SK-N-SH (cell line): ENCODE results near the gene AP1AR. TPM values are rescaled to one million over a fixed set of nuclear protein-coding genes. Genes with fewer than 3 reads are reported as not detected.

Experiments used
- CTCF ChIA-PET: fragments of 300-600, 350-600 bp; formaldehyde crosslinking; extraction: SDS; loops from one replicate; lab custom pipeline; 2021; lab: Yijun Ruan, JAX
- POLR2A ChIA-PET: fragments of 350-600 bp; sonication (Branson Sonifier 250); formaldehyde crosslinking; extraction: SDS; loops from one replicate; lab custom pipeline; 2020; ENCODE audit warnings: antibody characterized with exemption, inconsistent platforms; lab: Yijun Ruan, JAX
- DNase-seq: peaks from one replicate; pipeline ENCODE4 v3.0.0; 2012
- H2AFZ ChIP-seq: fragments of 200-600 bp; sonication (generic); 2 replicates; pipeline ENCODE4 v1.8.1; 2016; ENCODE audit warnings: antibody characterized with exemption, mild to moderate bottlenecking, low read depth
- H3F3A ChIP-seq: fragments of 200-600 bp; sonication (generic); replicated peaks from 2 replicates; pipeline ENCODE3; 2016; ENCODE audit warnings: antibody characterized with exemption, mild to moderate bottlenecking; ENCODE audit not compliant: insufficient read depth
- H3K27ac ChIP-seq, 2 experiments: fragments of 200-500 bp in 1 of 2; fragments of 200-600 bp in 1 of 2; sonication (Bioruptor generic) in 1 of 2; sonication (generic), shearing (Covaris generic) in 1 of 2; 2 replicates each; pipeline versions ENCODE4 v1.5.1 to v1.6.1; 2014 to 2016; ENCODE audit warnings: low read depth in 2 of 2, inconsistent platforms in 1 of 2, low read length in 1 of 2, mild to moderate bottlenecking in 1 of 2, mixed read lengths in 1 of 2
- H3K27me3 ChIP-seq: fragments of 200-600 bp; sonication (generic), shearing (Covaris generic); 2 replicates; pipeline ENCODE4 v1.6.1; 2016; ENCODE audit warnings: mixed run types; ENCODE audit not compliant: insufficient read depth
- H3K36me3 ChIP-seq, 2 experiments: fragments of 200-500 bp in 1 of 2; fragments of 200-600 bp in 1 of 2; sonication (Bioruptor generic) in 1 of 2; sonication (generic) in 1 of 2; replicated peaks in 1 of 2; 2 replicates each; pipeline versions ENCODE3 to v1.5.1; 2014 to 2016; ENCODE audit warnings: low read length in 1 of 2, mild to moderate bottlenecking in 1 of 2; ENCODE audit not compliant: insufficient read depth in 2 of 2, control insufficient read depth in 1 of 2
- H3K4me1 ChIP-seq, 2 experiments: fragments of 200-500 bp in 1 of 2; fragments of 200-600 bp in 1 of 2; sonication (Bioruptor generic) in 1 of 2; sonication (generic), shearing (Covaris generic) in 1 of 2; 2 replicates each; pipeline versions ENCODE4 v1.5.1 to v1.6.1; 2014 to 2016; ENCODE audit warnings: low read depth in 1 of 2, low read length in 1 of 2, mixed run types in 1 of 2; ENCODE audit not compliant: insufficient read depth in 2 of 2, control insufficient read depth in 1 of 2
- H3K4me2 ChIP-seq: fragments of 200-600 bp; sonication (generic), shearing (Covaris generic); 2 replicates; pipeline ENCODE4 v1.6.1; 2017; ENCODE audit warnings: mixed run types
- H3K4me3 ChIP-seq, 2 experiments: fragments of 200-500 bp in 1 of 2; fragments of 200-600 bp in 1 of 2; sonication (Bioruptor generic) in 1 of 2; sonication (generic), shearing (Covaris generic) in 1 of 2; 2 replicates each; pipeline versions ENCODE4 v1.5.1 to v1.8.1; 2014 to 2016; ENCODE audit warnings: low read depth in 2 of 2, inconsistent platforms in 1 of 2, low read length in 1 of 2, mild to moderate bottlenecking in 1 of 2, mixed read lengths in 1 of 2, moderate library complexity in 1 of 2
- H3K79me2 ChIP-seq: fragments of 200-600 bp; sonication (generic); 2 replicates; pipeline ENCODE4 v1.8.1; 2017; ENCODE audit warnings: mild to moderate bottlenecking; ENCODE audit not compliant: insufficient read depth
- H3K9ac ChIP-seq: fragments of 200-600 bp; sonication (generic); 2 replicates; pipeline ENCODE4 v1.6.1; 2017; ENCODE audit warnings: mixed run types
- H3K9me2 ChIP-seq: fragments of 200-600 bp; sonication (generic); 2 replicates; pipeline ENCODE4 v1.6.1; 2017; ENCODE audit warnings: mixed run types
- H3K9me3 ChIP-seq: fragments of 200-600 bp; sonication (generic); 2 replicates; pipeline ENCODE4 v1.6.1; 2017; ENCODE audit warnings: mixed run types, mild to moderate bottlenecking, moderate library complexity
- H4K20me1 ChIP-seq: fragments of 200-600 bp; sonication (generic); 2 replicates; pipeline ENCODE4 v1.6.1; 2017; ENCODE audit warnings: mild to moderate bottlenecking, mixed run types; ENCODE audit not compliant: insufficient read depth
- CTCF ChIP-seq: fragments of 200-600 bp; sonication (generic); IDR thresholded peaks from 2 replicates; pipeline ENCODE4 v1.6.1; 2017; ENCODE audit warnings: antibody characterized with exemption, mild to moderate bottlenecking, moderate library complexity
- GABPA ChIP-seq: IDR thresholded peaks from 2 replicates; pipeline ENCODE4 v1.4.0; 2012; ENCODE audit warnings: low read depth, mild to moderate bottlenecking
- RAD21 ChIP-seq: IDR thresholded peaks from 2 replicates; pipeline ENCODE4 v1.6.1; 2012; ENCODE audit warnings: mild to moderate bottlenecking, low read length
- RCOR1 ChIP-seq: fragments of 150-350 bp; IDR thresholded peaks from 2 replicates; pipeline ENCODE4 v1.6.1; 2017; ENCODE audit warnings: antibody characterized with exemption, low read length
- RFX5 ChIP-seq: IDR thresholded peaks from 2 replicates; pipeline ENCODE4 v1.6.1; 2012; ENCODE audit warnings: mild to moderate bottlenecking, improper control_type of control experiment, low read length
- SMC3 ChIP-seq: IDR thresholded peaks from 2 replicates; pipeline ENCODE4 v1.6.1; 2012; ENCODE audit warnings: low read depth, low read length, improper control_type of control experiment
- USF1 ChIP-seq: IDR thresholded peaks from 2 replicates; pipeline ENCODE4 v1.4.0; 2012; ENCODE audit warnings: low read depth, borderline replicate concordance
- WGBS: methylation state at CpG from one replicate; pipeline ENCODE4 v1.1.6; 2017; ENCODE audit warnings: low lambda C conversion rate; 5-methylcytosine and 5-hydroxymethylcytosine counted together
- polyA plus RNA-seq, 3 experiments: library from polyadenylated mRNA; depleted of rRNA; stranded (reverse); fragments of >200 nt; gene quantifications; 2 replicates each; pipeline ENCODE4 v1.2.3, GENCODE V29; 2012
- TF ChIP-seq, protein P1 (sequence below): fragments of 150-350 bp; IDR thresholded peaks from 2 replicates; pipeline ENCODE4 v1.6.1; 2017; ENCODE audit warnings: antibody characterized with exemption, low read length, low read depth, borderline replicate concordance

The AP1AR gene
- polyA plus RNA-seq, 1 of the 3 experiments (the other 2 are of a cell fraction): 8.5 TPM

GRCh38 chr4:112185740-112186670 lies 45.6 kb upstream of the AP1AR start:
- no peaks in the 10 kb centered on the region for H4K20me1 ChIP-seq
- CTCF ChIA-PET: interaction anchor here (1.1 kb wide), 1 partner anchor 12 kb away, joined by 3 read pairs; no protein-coding TSS in a partner anchor
- peaks cover 0 to 3% of the 10 kb centered on the region in 2 experiments for H3K36me3 ChIP-seq
- no peaks in the 10 kb centered on the region for H3K27me3 ChIP-seq
- no peak overlapping the region for H2AFZ ChIP-seq
- no peaks in the 10 kb centered on the region for H3K9me3 ChIP-seq
- H3K4me2 ChIP-seq: no peak overlapping the region
- no peak for TF ChIP-seq RFX5
- no peak for TF ChIP-seq USF1
- TF ChIP-seq SMC3: no peak
- no peak for TF ChIP-seq GABPA
- POLR2A ChIA-PET: no interaction called here
- H3K4me1 ChIP-seq: no peaks in the 10 kb centered on the region; a peak in 2 of 4 replicates
- WGBS: 91% methylated on average over 8 of the region's 8 CpGs
- no peak overlapping the region for H3K4me3 ChIP-seq
- H3K9me2 ChIP-seq: no peaks in the 10 kb centered on the region
- no peak for DNase-seq
- no peak overlapping the region for H3K27ac ChIP-seq
- peaks cover 8% of the 10 kb centered on the region for H3F3A ChIP-seq
- no peaks in the 10 kb centered on the region for H3K79me2 ChIP-seq
- H3K9ac ChIP-seq: no peak overlapping the region

- Histone ChIP-seq H4K20me1 (no peaks in the 10 kb centered on the region), H3K79me2 (no peaks in the 10 kb centered on the region), H3K27ac (no peak overlapping the region), H2AFZ (no peak overlapping the region), H3K4me2 (no peak overlapping the region), H3K9ac (no peak overlapping the region), H3K9me3 (no peaks in the 10 kb centered on the region), H3F3A (peaks cover 8% of the 10 kb centered on the region), H3K36me3 (peaks cover 0 to 3% of the 10 kb centered on the region in 2 experiments), H3K27me3 (no peaks in the 10 kb centered on the region), H3K4me3 (no peak overlapping the region), H3K9me2 (no peaks in the 10 kb centered on the region), H3K4me1 (no peaks in the 10 kb centered on the region; a peak in 1 of 4 replicates)
- DNase-seq: peak; percentile 30
- TF ChIP-seq SMC3 (peak; percentile 18; the same call in 1 of the 2 replicates), CTCF (peak; percentile 39), RAD21 (peak; percentile 50), RCOR1 (no peak)
- TF ChIP-seq, protein P1, sequence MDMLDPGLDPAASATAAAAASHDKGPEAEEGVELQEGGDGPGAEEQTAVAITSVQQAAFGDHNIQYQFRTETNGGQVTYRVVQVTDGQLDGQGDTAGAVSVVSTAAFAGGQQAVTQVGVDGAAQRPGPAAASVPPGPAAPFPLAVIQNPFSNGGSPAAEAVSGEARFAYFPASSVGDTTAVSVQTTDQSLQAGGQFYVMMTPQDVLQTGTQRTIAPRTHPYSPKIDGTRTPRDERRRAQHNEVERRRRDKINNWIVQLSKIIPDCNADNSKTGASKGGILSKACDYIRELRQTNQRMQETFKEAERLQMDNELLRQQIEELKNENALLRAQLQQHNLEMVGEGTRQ: no peak
- POLR2A ChIA-PET: no interaction called here
- CTCF ChIA-PET: interaction anchor here (0.7 to 1.8 kb wide), 5 partner anchors 24 to 91 kb away, joined by 3 to 14 read pairs (median 4); no protein-coding TSS in a partner anchor
- WGBS: 40% methylated on average over 2 of the region's 2 CpGs
Observed at GRCh38 chr4:112189754-112190153, 41.8 kb upstream of the AP1AR start.
